K562 (cell line): Measurements from ENCODE around the gene CEP295NL. TPM values are rescaled to one million over a fixed set of nuclear protein-coding genes. Genes with fewer than 3 reads are reported as not detected.

Experiments
- ARID1B ChIP-seq: fragments of 450-650 bp; IDR thresholded peaks from 2 replicates; pipeline ENCODE4 v1.6.1; 2016; ENCODE audit warnings: antibody characterized with exemption, mild to moderate bottlenecking, inconsistent platforms
- CBFA2T3 ChIP-seq: fragments of 450-650 bp; IDR thresholded peaks from 2 replicates; pipeline ENCODE4 v1.6.1; 2017
- CTBP1 ChIP-seq: fragments of 450-650 bp; IDR thresholded peaks from 2 replicates; pipeline ENCODE4 v1.6.1; 2016; ENCODE audit warnings: borderline replicate concordance
- DLX4 ChIP-seq: fragments of 250-450 bp; sonication (Bioruptor Pico); IDR thresholded peaks from 2 replicates; pipeline ENCODE4 v1.6.1; 2021; ENCODE audit warnings: mild to moderate bottlenecking
- DPF2 ChIP-seq: fragments of 450-650 bp; IDR thresholded peaks from 2 replicates; pipeline ENCODE4 v1.6.1; 2016
- HSF4 ChIP-seq: fragments of 250-450 bp; sonication (Bioruptor Pico); IDR thresholded peaks from 2 replicates; pipeline ENCODE4 v2.1.2; 2022; ENCODE audit warnings: mild to moderate bottlenecking, moderate library complexity, borderline replicate concordance
- MEIS2 ChIP-seq: fragments of 450-650 bp; IDR thresholded peaks from 2 replicates; pipeline ENCODE4 v1.6.1; 2014; ENCODE audit warnings: mild to moderate bottlenecking; ENCODE audit not compliant: partially characterized antibody
- MNT ChIP-seq, 2 experiments: fragments of 450-650 bp; conservative IDR thresholded peaks; 2 replicates each; pipeline ENCODE4 v1.6.1; 2017; ENCODE audit warnings: mild to moderate bottlenecking in 2 of 2, moderate library complexity in 2 of 2
- NFE2 ChIP-seq: IDR thresholded peaks from 2 replicates; pipeline ENCODE4 v1.6.1; 2014; ENCODE audit warnings: antibody characterized with exemption, low read depth
- NR4A1 ChIP-seq, 2 experiments: fragments of 250-450 bp in 1 of 2; fragments of 450-650 bp in 1 of 2; sonication (Bioruptor Pico) in 1 of 2; IDR thresholded peaks; 2 replicates each; pipeline versions ENCODE4 v1.4.0 to v1.6.1; 2016 to 2020; ENCODE audit warnings: mild to moderate bottlenecking in 2 of 2, missing compliant biosample characterization in 1 of 2, missing genetic modification characterization in 1 of 2, moderate library complexity in 1 of 2
- PBX2 ChIP-seq, 2 experiments: IDR thresholded peaks in 1 of 2; conservative IDR thresholded peaks in 1 of 2; 2 replicates each; pipeline ENCODE4 v1.6.1; 2016; ENCODE audit warnings: low read depth in 2 of 2, mild to moderate bottlenecking in 1 of 2, missing compliant biosample characterization in 1 of 2, missing genetic modification characterization in 1 of 2, moderate library complexity in 1 of 2
- PHF20 ChIP-seq: fragments of 450-650 bp; IDR thresholded peaks from 2 replicates; pipeline ENCODE4 v1.6.1; 2018; ENCODE audit not compliant: partially characterized antibody
- RBFOX2 ChIP-seq: fragments of 200-400 bp; formaldehyde crosslinking; IDR thresholded peaks from 2 replicates; pipeline ENCODE4 v1.6.1; 2017; ENCODE audit warnings: low read depth, mild to moderate bottlenecking, low read length, moderate library complexity
- RCOR1 ChIP-seq, 2 experiments: IDR thresholded peaks; 2 replicates each; pipeline ENCODE4 v1.6.1; 2012; ENCODE audit warnings: low read depth in 2 of 2, low read length in 2 of 2, borderline replicate concordance in 1 of 2, improper control_type of control experiment in 1 of 2
- SMARCA4 ChIP-seq: fragments of 450-650 bp; IDR thresholded peaks from 2 replicates; pipeline ENCODE4 v1.6.1; 2016
- TOE1 ChIP-seq, 2 experiments: fragments of 450-650 bp in 1 of 2; sonication (generic) in 1 of 2; formaldehyde crosslinking in 1 of 2; IDR thresholded peaks; 2 replicates each; pipeline versions ENCODE4 v1.7.1 to v1.8.0; 2016 to 2022; ENCODE audit warnings: borderline replicate concordance in 2 of 2, mild to moderate bottlenecking in 2 of 2, antibody characterized with exemption in 1 of 2, inconsistent platforms in 1 of 2, low read depth in 1 of 2, missing genetic modification reagents in 1 of 2, moderate library complexity in 1 of 2
- ZNF184 ChIP-seq: sonication (generic); formaldehyde crosslinking; IDR thresholded peaks from 2 replicates; pipeline ENCODE4 v1.5.0; 2020; ENCODE audit warnings: missing genetic modification reagents
- ZNF217 ChIP-seq: sonication (generic); formaldehyde crosslinking; IDR thresholded peaks from 2 replicates; pipeline ENCODE4 v1.8.0; 2022; ENCODE audit warnings: mild to moderate bottlenecking, missing genetic modification reagents
- ZNF24 ChIP-seq: fragments of 450-650 bp; IDR thresholded peaks from 2 replicates; pipeline ENCODE4 v1.6.1; 2016
- ZNF324 ChIP-seq: fragments of 250-450 bp; sonication (Bioruptor Pico); IDR thresholded peaks from 2 replicates; pipeline ENCODE4 v1.4.0; 2020; ENCODE audit warnings: mild to moderate bottlenecking
- ZNF644 ChIP-seq: fragments of 200-800 bp; sonication (Bioruptor generic); IDR thresholded peaks from 2 replicates; pipeline ENCODE4 v1.6.1; 2016; ENCODE audit warnings: low read depth, missing genetic modification characterization, missing compliant biosample characterization
- polyA plus RNA-seq, 8 experiments: library from polyadenylated mRNA; depleted of rRNA in 4 of 8; stranded (reverse) in 5 of 8; unstranded in 3 of 8; fragments of >200 nt; fragmentation: Nextera tagmentation in 2 of 8; fragmentation: Illumina TruSeq in 1 of 8; extraction: Ambion mirVana in 2 of 8; extraction: Trizol in 1 of 8; gene quantifications; 2 replicates each; pipeline versions ENCODE4 v1.2.1 to v1.2.3, GENCODE V29; 2011 to 2014; ENCODE audit warnings: inconsistent platforms in 1 of 8, missing spikeins in 1 of 8
- total RNA-seq, 7 experiments: library from RNA; depleted of rRNA in 6 of 7; stranded (reverse); fragments of >200 nt in 6 of 7; fragmentation: Illumina TruSeq in 2 of 7; extraction: Trizol in 2 of 7; gene quantifications; 2 replicates each; pipeline versions ENCODE4 v1.2.1 to v1.2.3, GENCODE V29; 2011 to 2021; ENCODE audit warnings: low replicate concordance in 1 of 7

CEP295NL gene
- total and polyA plus RNA-seq, 9 of the 15 experiments (the other 6 are each of a cell fraction or from before 2014, with no cell fraction given): not detected

GRCh38 chr17:78883089-78883532 is 19.9 kb downstream of the CEP295NL start (continued):
- no peak for TF ChIP-seq PBX2 (CRISPR knock-in tag; IDR thresholded peaks at IDR 0.05; ENCODE audit: low read depth)
- TF ChIP-seq PBX2 (tag; conservative IDR thresholded peaks at IDR 0.05; ENCODE audit: low read depth): peak; percentile 47
- TF ChIP-seq ARID1B: peak; percentile 65
- TF ChIP-seq SMARCA4: peak; percentile 21; the same call in 1 of the 2 replicates
- TF ChIP-seq ZNF217: no peak
- 0 out of 2 replicates have a peak, but pooled peaks have one; percentile 28 for TF ChIP-seq ZNF644
- no peak for TF ChIP-seq ZNF324 (CRISPR knock-in tag)
- TF ChIP-seq PHF20: peak; percentile 40
- 0 out of 2 replicates have a peak, but pooled peaks have one; percentile 7 for TF ChIP-seq CBFA2T3
- TF ChIP-seq RBFOX2: 0 out of 2 replicates have a peak, but pooled peaks have one; percentile 42
- TF ChIP-seq MEIS2: peak; percentile 74
- TF ChIP-seq ZNF24: no peak
- TF ChIP-seq DLX4: no peak
- no peak for TF ChIP-seq NR4A1 (CRISPR knock-in tag; IDR thresholded peaks at IDR 0.05)
- TF ChIP-seq NR4A1 (tag; IDR thresholded peaks at IDR 0.05): peak; percentile 64; the same call in 1 of the 2 replicates
- peak in 1 of 2 experiments; percentile 57; a peak in 2 of 4 replicates for TF ChIP-seq MNT (conservative IDR thresholded peaks at IDR 0.05)
- TF ChIP-seq CTBP1: peak; percentile 62
- TF ChIP-seq TOE1 (IDR thresholded peaks at IDR 0.05; ENCODE audit: borderline replicate concordance): peak; percentile 14; the same call in 1 of the 2 replicates
- no peak for TF ChIP-seq TOE1 (CRISPR knock-in tag; IDR thresholded peaks at IDR 0.05; ENCODE audit: borderline replicate concordance, low read depth)
- TF ChIP-seq NFE2: peak; percentile 73
- TF ChIP-seq ZNF184: no peak
- TF ChIP-seq HSF4: no peak
- 0 out of 4 replicates have a peak, but pooled peaks of 1 of the 2 experiments have one; percentile 29 for TF ChIP-seq RCOR1 (IDR thresholded peaks at IDR 0.05; ENCODE audit: borderline replicate concordance in 1 of 2, low read depth in 2 of 2, low read length in 2 of 2)
- TF ChIP-seq DPF2: peak; percentile 65
